Omental fat pad (tissue), 4 donors: Measurements from ENCODE around the gene CNTN2. TPM values are rescaled to one million over a fixed set of nuclear protein-coding genes. Genes with fewer than 3 reads are reported as not detected.

Source experiments
- ATAC-seq: fragments of 150-250 bp; one replicate; pipeline ENCODE4 v1.9.1; 2016; ENCODE audit warnings: mild to moderate bottlenecking, moderate library complexity; ENCODE audit not compliant: low FRiP score
- DNase-seq: peaks from one replicate; pipeline ENCODE4 v3.0.0-alpha.2; 2019; ENCODE audit warnings: low spot score
- total RNA-seq, 4 donors: library from RNA; depleted of rRNA; stranded (reverse); fragments of >200 nt; gene quantifications; one replicate each; pipeline ENCODE4 v1.1.0, GENCODE V29; 2016
- TF ChIP-seq, protein P1 (sequence below), 3 donors: fragments of 450-650 bp; IDR thresholded peaks; one replicate each; pipeline ENCODE4 v1.5.1; 2016 to 2017; ENCODE audit warnings: antibody characterized with exemption in 3 of 3, mild to moderate bottlenecking in 3 of 3, moderate library complexity in 2 of 3

Gene CNTN2
- total RNA-seq, 4 donors from 2014 or later = 0.47 TPM; not detected in 3

DNA sequence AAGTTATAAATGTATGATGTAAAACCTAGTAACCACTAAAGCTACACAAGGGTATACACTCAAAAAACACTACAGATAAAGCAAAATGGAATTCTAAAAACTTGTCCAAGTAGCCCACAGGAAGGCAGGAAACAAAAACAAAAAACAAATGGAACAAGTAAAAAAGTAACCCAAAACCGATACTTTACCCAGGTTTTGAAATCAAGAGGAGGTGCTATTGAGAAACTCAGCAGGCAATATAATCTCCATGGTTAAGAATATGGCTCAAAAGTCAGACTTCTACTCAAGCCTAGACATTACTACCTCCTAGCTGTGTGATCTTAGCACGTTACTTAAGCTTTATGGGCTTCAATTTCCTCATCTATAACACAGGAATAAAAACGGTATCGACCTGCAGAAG lies 65.5 kb downstream of the CNTN2 start:
- TF ChIP-seq, protein P1, sequence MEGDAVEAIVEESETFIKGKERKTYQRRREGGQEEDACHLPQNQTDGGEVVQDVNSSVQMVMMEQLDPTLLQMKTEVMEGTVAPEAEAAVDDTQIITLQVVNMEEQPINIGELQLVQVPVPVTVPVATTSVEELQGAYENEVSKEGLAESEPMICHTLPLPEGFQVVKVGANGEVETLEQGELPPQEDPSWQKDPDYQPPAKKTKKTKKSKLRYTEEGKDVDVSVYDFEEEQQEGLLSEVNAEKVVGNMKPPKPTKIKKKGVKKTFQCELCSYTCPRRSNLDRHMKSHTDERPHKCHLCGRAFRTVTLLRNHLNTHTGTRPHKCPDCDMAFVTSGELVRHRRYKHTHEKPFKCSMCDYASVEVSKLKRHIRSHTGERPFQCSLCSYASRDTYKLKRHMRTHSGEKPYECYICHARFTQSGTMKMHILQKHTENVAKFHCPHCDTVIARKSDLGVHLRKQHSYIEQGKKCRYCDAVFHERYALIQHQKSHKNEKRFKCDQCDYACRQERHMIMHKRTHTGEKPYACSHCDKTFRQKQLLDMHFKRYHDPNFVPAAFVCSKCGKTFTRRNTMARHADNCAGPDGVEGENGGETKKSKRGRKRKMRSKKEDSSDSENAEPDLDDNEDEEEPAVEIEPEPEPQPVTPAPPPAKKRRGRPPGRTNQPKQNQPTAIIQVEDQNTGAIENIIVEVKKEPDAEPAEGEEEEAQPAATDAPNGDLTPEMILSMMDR (IDR thresholded peaks at IDR 0.05) = no peak
- ATAC-seq (no peak), DNase-seq (no peak)

DNA sequence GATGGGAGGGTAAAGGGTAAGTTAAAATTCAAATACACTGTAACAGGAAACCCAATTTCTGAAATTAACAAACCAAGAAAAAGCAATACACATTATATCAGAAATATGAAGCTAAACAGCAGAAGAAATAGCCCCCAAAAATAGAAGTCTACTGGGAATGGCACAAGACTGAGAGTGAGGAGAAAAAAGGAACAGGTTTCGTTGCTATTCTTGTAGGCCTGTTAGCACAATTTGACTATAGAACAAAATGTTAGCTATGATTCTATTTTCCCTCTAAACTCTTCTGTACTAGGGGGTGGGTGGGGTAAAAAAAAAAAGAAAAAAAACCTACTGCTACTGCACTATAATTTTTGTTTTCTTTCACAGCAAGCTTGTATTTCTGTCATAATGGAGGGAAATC lies 66.3 kb downstream of the CNTN2 start:
- DNase-seq (no peak), ATAC-seq (no peak)
- TF ChIP-seq, protein P1 (IDR thresholded peaks at IDR 0.05) = no peak

DNA sequence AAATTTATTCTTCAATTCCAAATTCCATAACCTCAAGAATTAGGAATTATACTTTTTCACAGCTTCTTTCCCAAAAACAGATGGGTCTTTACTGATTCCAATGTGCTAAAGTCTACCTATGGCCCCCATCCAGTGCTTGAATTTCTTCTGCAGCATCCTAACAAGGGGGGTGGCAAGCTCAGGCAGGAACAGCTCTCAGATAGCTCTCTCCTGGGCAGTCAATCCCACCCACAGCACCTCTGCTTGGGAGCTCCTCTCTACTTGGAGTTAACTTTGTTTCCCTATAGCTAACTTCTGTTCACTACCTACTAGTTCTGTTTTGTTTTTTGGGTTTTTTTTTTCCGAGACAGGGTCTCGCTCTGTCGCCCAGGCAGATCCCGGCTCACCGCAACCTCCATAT lies 66.7 kb downstream of the CNTN2 start:
- no peak for DNase-seq
- no peak for ATAC-seq
- TF ChIP-seq, protein P1 (IDR thresholded peaks at IDR 0.05) = no peak

DNA sequence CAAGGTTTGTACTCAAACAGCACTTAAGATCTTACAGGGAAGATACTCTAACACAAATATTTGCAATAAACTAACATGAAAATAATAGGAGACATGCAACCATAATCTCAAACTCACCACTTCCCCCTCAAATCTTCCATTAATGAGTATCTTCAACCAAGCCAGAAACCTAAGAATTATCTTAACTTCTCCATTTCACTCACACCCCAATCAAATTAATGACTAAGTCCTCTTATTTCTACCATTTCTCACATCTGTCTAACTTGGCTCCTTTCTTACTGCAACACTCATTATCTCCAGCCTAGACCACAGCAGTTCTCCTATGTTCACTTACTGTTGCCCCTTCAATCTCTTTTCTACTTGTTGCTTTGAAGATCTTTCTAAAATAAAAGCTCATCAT lies 68.3 kb downstream of the CNTN2 start:
- DNase-seq = no peak
- TF ChIP-seq, protein P1 (IDR thresholded peaks at IDR 0.05) = no peak
- no peak for ATAC-seq

DNA sequence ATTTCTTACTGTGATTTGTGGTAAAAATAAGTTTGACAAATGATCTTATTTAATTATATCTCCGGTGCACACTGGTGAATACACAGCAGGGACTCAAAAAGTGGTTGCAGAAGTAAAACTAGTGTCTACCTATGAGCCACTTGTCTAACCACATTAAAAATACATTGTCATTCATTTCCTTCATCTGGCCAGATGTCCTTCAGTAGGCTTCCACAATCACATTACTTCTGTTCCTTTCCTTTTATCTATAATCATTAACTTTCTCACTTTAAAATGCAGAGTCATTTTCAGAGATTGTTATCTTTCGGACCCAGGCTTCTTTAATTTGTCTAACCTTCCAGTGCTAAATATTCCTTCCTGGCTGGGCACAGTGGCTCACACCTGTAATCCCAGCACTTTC lies 75.7 kb downstream of the CNTN2 start:
- DNase-seq = no peak
- no peak for ATAC-seq
- TF ChIP-seq, protein P1 (IDR thresholded peaks at IDR 0.05) = no peak

DNA sequence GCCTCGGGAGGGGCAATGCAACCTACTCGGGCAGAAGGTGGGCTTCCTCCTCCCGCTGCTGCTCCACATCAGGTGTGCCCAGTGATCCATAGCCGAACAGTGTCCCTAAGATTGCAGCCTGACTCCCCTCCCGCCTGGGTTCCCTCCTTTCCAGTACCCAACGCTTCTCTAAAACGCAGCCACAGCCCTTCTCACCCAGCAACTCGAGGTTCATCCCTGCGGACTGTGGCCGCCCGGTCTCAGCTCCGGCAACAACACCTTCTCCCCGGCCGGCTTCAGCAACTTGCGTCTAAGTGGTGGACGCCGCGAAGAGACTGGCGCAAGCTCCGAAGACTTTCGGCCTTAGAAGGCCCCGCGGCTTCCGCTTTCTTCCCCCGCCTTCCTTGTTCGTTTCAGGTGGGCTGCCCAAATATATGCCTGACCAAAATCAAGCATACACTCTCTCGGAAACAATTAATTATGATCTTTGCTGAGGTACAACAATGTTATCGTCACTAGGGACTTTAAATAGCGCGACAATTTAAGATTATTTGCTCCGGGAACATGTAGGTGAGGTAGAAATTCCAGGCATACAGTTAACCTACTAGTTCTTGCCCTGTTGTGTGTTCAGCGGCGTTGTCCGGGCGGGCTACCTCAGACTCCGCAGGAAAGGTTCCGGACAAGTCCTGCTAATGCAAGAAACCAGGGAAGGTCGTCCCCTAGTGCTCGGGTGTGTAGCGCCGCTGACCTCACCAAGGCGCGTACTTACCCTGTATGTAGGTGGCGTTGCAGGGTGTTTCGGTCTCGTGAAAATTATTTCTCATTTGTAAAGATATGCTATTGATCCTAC lies 78.9 kb downstream of the CNTN2 start, which contains the start of gene RBBP5:
RBBP5 (minus strand) TSS at position 319 of the 829 bp plus-strand sequence; CDS start at position 214, 105 bp downstream.
- TF ChIP-seq, protein P1 (IDR thresholded peaks at IDR 0.05) = no peak
- DNase-seq (peak; percentile 82), ATAC-seq (peak; percentile 100)

DNA sequence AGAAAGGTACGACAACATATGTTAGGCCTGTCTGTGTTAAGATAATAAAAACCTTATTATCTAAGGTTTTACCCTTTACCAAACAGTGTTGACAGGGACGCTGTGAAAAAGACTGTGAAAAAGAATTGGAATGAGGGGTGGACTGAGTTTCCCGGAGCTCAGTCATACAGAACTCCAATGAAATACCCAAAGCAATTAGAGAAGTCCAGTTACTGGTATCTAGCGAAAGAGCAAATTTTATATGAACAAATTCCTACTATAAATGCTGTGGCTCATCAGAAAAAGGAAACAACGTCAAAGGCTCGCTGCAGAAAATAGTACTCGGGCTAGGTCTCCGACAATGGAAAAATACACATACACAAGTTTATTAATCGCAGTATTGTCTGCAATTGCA lies 79.5 kb downstream of the CNTN2 start:
- peak; percentile 16 for ATAC-seq
- TF ChIP-seq, protein P1 (IDR thresholded peaks at IDR 0.05) = no peak
- no peak for DNase-seq
